C4-2B (cell line): ENCODE data around the gene INO80B.

Experiments
- CTCF ChIP-seq: fragments of 450-650 bp; conservative IDR thresholded peaks from 2 replicates; pipeline ENCODE4 v1.5.1; 2017; ENCODE audit warnings: mild to moderate bottlenecking
- ZFX ChIP-seq: fragments of 450-650 bp; IDR thresholded peaks from 2 replicates; pipeline ENCODE4 v1.6.1; 2017

- TF ChIP-seq CTCF (no peak), ZFX (no peak)
Observed at GRCh38 chr2:74462786-74463105, 7.9 kb downstream of the INO80B start.
